ENCODE data around the gene WDR54.

WDR54 gene

DNA sequence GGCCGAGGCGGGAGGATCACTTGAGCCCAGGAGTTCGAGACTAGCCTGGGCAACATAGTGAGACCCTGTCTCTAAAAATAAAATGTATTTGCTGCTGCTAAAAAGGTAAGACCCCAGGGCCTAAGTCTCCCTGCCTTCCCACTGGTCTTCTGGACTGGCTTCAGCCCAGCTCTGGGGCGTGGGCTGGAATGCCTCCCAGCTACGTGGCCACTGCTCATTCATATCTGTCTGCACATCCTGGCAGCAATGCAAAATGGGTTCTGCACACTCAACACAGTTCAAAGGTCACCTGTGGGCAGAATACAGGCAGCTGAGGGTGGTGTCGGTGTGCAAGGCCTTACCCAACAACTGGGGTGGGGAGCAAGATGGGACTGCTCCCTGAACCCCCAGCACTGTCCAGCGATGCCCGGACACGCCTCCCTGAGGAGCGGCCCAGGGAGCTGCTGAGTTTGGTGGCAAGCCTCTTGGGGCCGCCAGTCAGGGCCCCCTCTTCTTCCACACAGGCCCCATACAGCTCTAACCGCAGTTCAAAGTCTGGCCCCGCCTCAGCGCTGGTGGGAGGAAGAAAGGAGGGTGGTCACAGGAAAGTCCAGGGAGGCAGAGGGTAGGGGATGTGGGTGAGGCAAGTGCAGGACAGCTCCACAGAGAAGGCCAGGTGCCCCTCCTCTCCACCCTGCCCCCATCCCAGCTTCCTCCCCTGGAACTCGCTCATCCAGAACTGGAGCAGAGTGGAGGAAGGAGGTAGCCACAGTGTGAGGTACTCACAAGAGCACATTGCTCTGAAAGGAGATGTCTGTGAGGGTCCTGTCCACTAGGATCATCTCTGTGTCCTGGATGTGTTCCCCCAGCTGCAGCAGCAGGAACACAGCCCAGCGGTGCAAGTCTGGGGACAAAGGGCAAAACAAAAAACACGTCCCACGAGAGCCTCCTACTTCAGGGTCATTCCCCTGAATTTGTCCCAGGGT is 8.2 kb downstream of the WDR54 start:
- Histone ChIP-seq H3K27me3 (ENCODE audit: control insufficient read depth, insufficient read depth, low read length) (no peaks in the 10 kb centered on the region), H3K9me3 (ENCODE audit: control insufficient read depth, low read length) (no peaks in the 10 kb centered on the region), H3K79me2 (peaks cover 3% of the 10 kb centered on the region), H3K36me3 (ENCODE audit: control insufficient read depth, insufficient read depth, low read length) (no peaks in the 10 kb centered on the region), H2AFZ (no peak overlapping the region), H3K4me2 (ENCODE audit: low read length) (no peak overlapping the region), H3K4me1 (no peaks in the 10 kb centered on the region), H3K4me3 (ENCODE audit: low read depth, low read length) (no peak overlapping the region), H3K9ac (no peak overlapping the region), H3K27ac (no peak overlapping the region)
- TF ChIP-seq, protein P1, sequence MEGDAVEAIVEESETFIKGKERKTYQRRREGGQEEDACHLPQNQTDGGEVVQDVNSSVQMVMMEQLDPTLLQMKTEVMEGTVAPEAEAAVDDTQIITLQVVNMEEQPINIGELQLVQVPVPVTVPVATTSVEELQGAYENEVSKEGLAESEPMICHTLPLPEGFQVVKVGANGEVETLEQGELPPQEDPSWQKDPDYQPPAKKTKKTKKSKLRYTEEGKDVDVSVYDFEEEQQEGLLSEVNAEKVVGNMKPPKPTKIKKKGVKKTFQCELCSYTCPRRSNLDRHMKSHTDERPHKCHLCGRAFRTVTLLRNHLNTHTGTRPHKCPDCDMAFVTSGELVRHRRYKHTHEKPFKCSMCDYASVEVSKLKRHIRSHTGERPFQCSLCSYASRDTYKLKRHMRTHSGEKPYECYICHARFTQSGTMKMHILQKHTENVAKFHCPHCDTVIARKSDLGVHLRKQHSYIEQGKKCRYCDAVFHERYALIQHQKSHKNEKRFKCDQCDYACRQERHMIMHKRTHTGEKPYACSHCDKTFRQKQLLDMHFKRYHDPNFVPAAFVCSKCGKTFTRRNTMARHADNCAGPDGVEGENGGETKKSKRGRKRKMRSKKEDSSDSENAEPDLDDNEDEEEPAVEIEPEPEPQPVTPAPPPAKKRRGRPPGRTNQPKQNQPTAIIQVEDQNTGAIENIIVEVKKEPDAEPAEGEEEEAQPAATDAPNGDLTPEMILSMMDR (IDR thresholded peaks at IDR 0.05): no peak

DNA sequence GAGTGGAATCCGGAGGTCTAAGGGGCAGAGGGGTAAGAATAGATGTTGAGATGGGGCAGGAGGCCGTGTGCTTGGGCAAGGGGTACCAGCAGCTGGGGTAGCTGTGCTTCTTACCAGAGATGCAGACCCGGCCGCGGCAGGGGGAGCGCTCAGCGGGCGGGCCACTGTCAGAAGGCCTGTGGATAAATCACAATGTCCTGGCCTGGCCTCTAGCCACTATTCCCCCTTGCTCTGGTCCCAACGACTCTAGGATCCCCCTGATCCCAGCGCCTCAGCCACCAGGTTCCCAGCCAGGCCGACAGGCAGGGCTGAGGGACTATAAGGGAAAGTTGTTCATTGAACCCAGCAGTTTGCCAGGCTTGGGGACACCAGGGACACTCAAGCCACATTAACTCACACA is 9.0 kb downstream of the WDR54 start:
- peaks cover 3% of the 10 kb centered on the region for H3K79me2 ChIP-seq
- H3K9me3 ChIP-seq (ENCODE audit: control insufficient read depth, low read length): no peaks in the 10 kb centered on the region
- no peak overlapping the region for H3K9ac ChIP-seq
- no peak overlapping the region for H3K27ac ChIP-seq
- no peak overlapping the region for H3K4me3 ChIP-seq (ENCODE audit: low read depth, low read length)
- no peak overlapping the region for H2AFZ ChIP-seq
- TF ChIP-seq, protein P1 (IDR thresholded peaks at IDR 0.05): no peak
- H3K4me2 ChIP-seq (ENCODE audit: low read length): no peak overlapping the region
- no peaks in the 10 kb centered on the region for H3K36me3 ChIP-seq (ENCODE audit: control insufficient read depth, insufficient read depth, low read length)
- H3K4me1 ChIP-seq: no peaks in the 10 kb centered on the region
- H3K27me3 ChIP-seq (ENCODE audit: control insufficient read depth, insufficient read depth, low read length): no peaks in the 10 kb centered on the region

DNA sequence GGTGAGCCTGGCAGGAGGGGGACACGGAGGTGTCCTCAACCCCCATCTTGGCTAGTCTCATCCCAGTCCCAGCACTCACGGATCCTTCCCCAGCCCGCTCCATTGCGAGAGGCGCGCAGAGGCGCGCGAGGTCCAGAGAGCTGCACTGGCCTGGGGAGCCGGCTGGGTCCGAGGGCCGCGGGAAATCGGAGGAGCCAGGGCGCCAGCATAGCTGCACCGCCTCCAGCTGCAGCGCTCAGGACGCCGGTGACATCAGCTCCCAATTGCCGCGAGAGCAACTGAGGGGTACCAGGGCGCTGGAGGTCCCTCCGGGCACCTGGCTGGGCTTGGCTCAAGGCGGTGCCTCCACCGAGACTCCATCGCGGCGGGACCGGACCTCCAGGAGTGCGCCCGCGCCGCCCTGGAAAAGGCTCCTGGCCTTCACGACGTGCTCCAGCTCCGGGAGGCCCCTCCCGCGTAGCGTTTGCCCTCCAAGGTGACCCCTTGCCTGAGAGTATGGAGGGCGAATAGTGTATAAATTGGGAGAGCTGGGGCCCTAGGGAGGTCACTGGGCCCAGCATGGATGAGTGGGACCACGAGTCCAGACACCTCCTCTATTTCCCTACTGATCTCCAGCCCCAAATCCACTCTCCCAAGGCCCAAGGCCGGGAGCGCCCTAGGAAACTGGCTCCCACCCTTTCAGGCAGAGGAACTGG is 14.7 kb downstream of the WDR54 start:
- no peak overlapping the region for H2AFZ ChIP-seq
- H3K79me2 ChIP-seq: peaks cover 13% of the 10 kb centered on the region
- no peaks in the 10 kb centered on the region for H3K36me3 ChIP-seq (ENCODE audit: control insufficient read depth, insufficient read depth, low read length)
- no peak overlapping the region for H3K4me3 ChIP-seq (ENCODE audit: low read depth, low read length)
- no peak overlapping the region for H3K27ac ChIP-seq
- no peaks in the 10 kb centered on the region for H3K27me3 ChIP-seq (ENCODE audit: control insufficient read depth, insufficient read depth, low read length)
- no peaks in the 10 kb centered on the region for H3K9me3 ChIP-seq (ENCODE audit: control insufficient read depth, low read length)
- TF ChIP-seq, protein P1 (IDR thresholded peaks at IDR 0.05): no peak
- H3K4me1 ChIP-seq: peaks cover 8% of the 10 kb centered on the region
- H3K4me2 ChIP-seq (ENCODE audit: low read length): no peak overlapping the region
- no peak overlapping the region for H3K9ac ChIP-seq

DNA sequence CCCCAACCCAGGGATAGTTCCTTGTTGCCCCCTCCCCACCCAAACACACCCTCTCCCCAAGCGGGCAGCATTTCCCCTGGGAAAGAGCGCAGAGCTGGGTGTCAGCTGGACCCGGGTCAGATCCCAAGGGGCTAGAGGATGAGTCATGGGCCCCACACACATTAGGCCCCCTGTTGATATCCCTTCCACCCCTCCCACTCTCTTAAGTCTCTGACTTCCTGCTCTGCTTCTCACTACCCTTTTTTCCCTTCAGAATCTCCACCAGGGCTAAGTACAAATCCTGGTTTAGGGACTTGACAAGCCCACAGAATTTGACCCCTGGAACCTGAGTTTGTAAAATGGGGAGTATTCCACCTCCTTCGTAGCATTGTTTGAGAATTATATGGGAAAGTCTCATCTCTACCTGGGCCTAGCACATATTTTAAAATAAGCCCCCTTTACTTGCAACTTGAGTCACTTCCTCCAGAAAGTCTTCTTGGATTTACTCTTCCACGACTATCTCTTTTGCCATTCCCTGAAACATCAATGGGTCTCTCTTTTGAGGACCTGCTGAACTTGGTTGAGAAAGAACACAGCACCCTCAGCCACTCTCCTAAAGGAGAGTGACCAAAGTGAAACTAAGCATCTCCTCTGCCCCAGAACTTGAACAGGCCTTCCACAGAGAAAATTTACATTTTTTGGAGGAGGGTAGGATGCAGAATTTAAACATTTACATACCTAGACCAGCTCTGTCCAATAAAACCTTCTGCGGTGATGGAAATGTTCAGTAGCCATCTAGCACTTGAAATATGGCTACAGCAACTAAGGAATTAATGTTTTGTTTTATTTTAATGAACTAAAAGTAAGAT is 15.5 kb downstream of the WDR54 start:
- no peak overlapping the region for H2AFZ ChIP-seq
- H3K9ac ChIP-seq: no peak overlapping the region
- no peaks in the 10 kb centered on the region for H3K36me3 ChIP-seq (ENCODE audit: control insufficient read depth, insufficient read depth, low read length)
- H3K4me3 ChIP-seq (ENCODE audit: low read depth, low read length): no peak overlapping the region
- H3K9me3 ChIP-seq (ENCODE audit: control insufficient read depth, low read length): no peaks in the 10 kb centered on the region
- H3K4me1 ChIP-seq: peaks cover 8% of the 10 kb centered on the region
- H3K27ac ChIP-seq: no peak overlapping the region
- no peaks in the 10 kb centered on the region for H3K27me3 ChIP-seq (ENCODE audit: control insufficient read depth, insufficient read depth, low read length)
- H3K4me2 ChIP-seq (ENCODE audit: low read length): no peak overlapping the region
- peaks cover 13% of the 10 kb centered on the region for H3K79me2 ChIP-seq
- TF ChIP-seq, protein P1 (IDR thresholded peaks at IDR 0.05): no peak

Data from parathyroid adenoma (tissue), 2 donors.